IMR-90 (cell line): Measurements from ENCODE around the gene MAGI3. TPM values are rescaled to one million over a fixed set of nuclear protein-coding genes. Genes with fewer than 3 reads are reported as not detected.

Source experiments
- ATAC-seq: fragments of 200-7000 bp; cut with Tn5 transposase; 2 replicates; pipeline ENCODE4 v1.9.1; 2020; ENCODE audit warnings: low read depth, mild to moderate bottlenecking, moderate library complexity
- BruUV-seq: library from RNA; stranded (reverse); fragments of 400-500 nt; replicated peaks from 2 replicates; lab custom pipeline; 2021; lab: Mats Ljungman, UMichigan
- CTCF ChIA-PET: fragments of 300-600 bp; formaldehyde crosslinking; extraction: SDS; loops from one replicate; lab custom pipeline; 2021; ENCODE audit warnings: antibody characterized with exemption; lab: Yijun Ruan, JAX
- POLR2A ChIA-PET: fragments of 300-600 bp; sonication (Branson Sonifier 250); formaldehyde crosslinking; loops from one replicate; lab custom pipeline; 2022; ENCODE audit warnings: antibody characterized with exemption; ENCODE audit not compliant: unreplicated experiment; lab: Charles Lee
- DNase-seq: peaks from one replicate; pipeline ENCODE4 v3.0.0; 2013
- H2AFZ ChIP-seq: replicated peaks from 2 replicates; pipeline ENCODE3; 2013; ENCODE audit warnings: low read length, mild to moderate bottlenecking; ENCODE audit not compliant: poor library complexity
- H2AK5ac ChIP-seq: 2 replicates; pipeline ENCODE4 v1.6.1; 2013; ENCODE audit warnings: low read depth, low read length, inconsistent platforms
- H2AK9ac ChIP-seq: replicated peaks from 2 replicates; pipeline ENCODE3; 2013; ENCODE audit warnings: mild to moderate bottlenecking, low read depth, low read length, moderate library complexity; ENCODE audit not compliant: poor library complexity
- H2BK120ac ChIP-seq: 2 replicates; pipeline ENCODE4 v1.6.1; 2013; ENCODE audit warnings: low read depth, low read length, inconsistent platforms
- H2BK15ac ChIP-seq: 3 replicates; pipeline ENCODE4 v1.6.1; 2013; ENCODE audit warnings: low read depth, low read length, inconsistent platforms
- H2BK20ac ChIP-seq: 2 replicates; pipeline ENCODE4 v1.6.1; 2013; ENCODE audit warnings: low read depth, mild to moderate bottlenecking, inconsistent platforms, low read length, moderate library complexity
- H2BK5ac ChIP-seq: 2 replicates; pipeline ENCODE4 v1.6.1; 2013; ENCODE audit warnings: mild to moderate bottlenecking, low read depth, low read length, inconsistent platforms; ENCODE audit not compliant: poor library complexity, severe bottlenecking
- H3K14ac ChIP-seq: replicated peaks from 2 replicates; pipeline ENCODE4 v1.6.1; 2013; ENCODE audit warnings: low read depth, low read length, inconsistent platforms
- H3K18ac ChIP-seq: 2 replicates; pipeline ENCODE4 v1.6.1; 2013; ENCODE audit warnings: low read depth, low read length, control low read depth
- H3K23ac ChIP-seq: 2 replicates; pipeline ENCODE4 v1.6.1; 2013; ENCODE audit warnings: low read depth, low read length, inconsistent platforms
- H3K27ac ChIP-seq: 2 replicates; pipeline ENCODE4 v1.5.1; 2013; ENCODE audit warnings: mild to moderate bottlenecking, control low read depth, low read length; ENCODE audit not compliant: insufficient read depth
- H3K27me3 ChIP-seq: 2 replicates; pipeline ENCODE4 v1.6.1; 2013; ENCODE audit warnings: low read length; ENCODE audit not compliant: control insufficient read depth, insufficient read depth
- H3K36me3 ChIP-seq: 2 replicates; pipeline ENCODE4 v1.6.1; 2013; ENCODE audit warnings: low read length, mixed read lengths; ENCODE audit not compliant: control insufficient read depth, insufficient read depth
- H3K4ac ChIP-seq: 2 replicates; pipeline ENCODE4 v1.6.1; 2013; ENCODE audit warnings: low read depth, low read length, inconsistent platforms
- H3K4me1 ChIP-seq: 2 replicates; pipeline ENCODE4 v1.6.1; 2013; ENCODE audit warnings: low read length, mixed read lengths; ENCODE audit not compliant: control insufficient read depth, insufficient read depth
- H3K4me2 ChIP-seq: 2 replicates; pipeline ENCODE4 v1.6.1; 2013; ENCODE audit warnings: low read depth, mild to moderate bottlenecking, control low read depth, low read length, moderate library complexity
- H3K4me3 ChIP-seq: 2 replicates; pipeline ENCODE4 v1.5.1; 2013; ENCODE audit warnings: low read depth, mild to moderate bottlenecking, control low read depth, low read length, moderate library complexity; ENCODE audit not compliant: insufficient read depth
- H3K56ac ChIP-seq: 2 replicates; pipeline ENCODE4 v1.6.1; 2013; ENCODE audit warnings: low read length, inconsistent platforms; ENCODE audit not compliant: insufficient read depth; ENCODE audit errors: extremely low read depth
- H3K79me1 ChIP-seq, 2 experiments: 2 replicates each; pipeline ENCODE4 v1.6.1; 2013; ENCODE audit warnings: low read length in 2 of 2, inconsistent platforms in 1 of 2, low read depth in 1 of 2
- H3K9ac ChIP-seq: 2 replicates; pipeline ENCODE4 v1.6.1; 2013; ENCODE audit warnings: low read depth, low read length, control low read depth
- H3K9me1 ChIP-seq: 2 replicates; pipeline ENCODE4 v1.6.1; 2013; ENCODE audit warnings: low read length, inconsistent platforms; ENCODE audit not compliant: insufficient read depth
- H3K9me3 ChIP-seq: 2 replicates; pipeline ENCODE4 v1.6.1; 2013; ENCODE audit warnings: low read length; ENCODE audit not compliant: control insufficient read depth, insufficient read depth
- H4K20me1 ChIP-seq: 2 replicates; pipeline ENCODE4 v1.6.1; 2013; ENCODE audit warnings: low read length, inconsistent platforms; ENCODE audit not compliant: insufficient read depth
- H4K5ac ChIP-seq: 2 replicates; pipeline ENCODE4 v1.6.1; 2013; ENCODE audit warnings: mild to moderate bottlenecking, low read depth, low read length, control low read depth
- H4K8ac ChIP-seq, 2 experiments: 2 replicates each; pipeline ENCODE4 v1.6.1; 2013; ENCODE audit warnings: low read depth in 2 of 2, low read length in 2 of 2, control low read depth in 1 of 2, inconsistent platforms in 1 of 2
- H4K91ac ChIP-seq: 2 replicates; pipeline ENCODE4 v1.6.1; 2013; ENCODE audit warnings: low read depth, low read length, inconsistent platforms; ENCODE audit not compliant: insufficient read depth
- BHLHE40 ChIP-seq: fragments of 150-350 bp; IDR thresholded peaks from 2 replicates; pipeline ENCODE4 v1.6.1; 2016; ENCODE audit warnings: mild to moderate bottlenecking, low read depth, low read length
- CEBPB ChIP-seq: IDR thresholded peaks from 2 replicates; pipeline ENCODE4 v1.6.1; 2012; ENCODE audit warnings: low read depth, low read length, improper control_type of control experiment
- CHD1 ChIP-seq: IDR thresholded peaks from 2 replicates; pipeline ENCODE4 v1.6.1; 2012; ENCODE audit warnings: low read depth, low read length, improper control_type of control experiment
- FOS ChIP-seq: fragments of 150-350 bp; IDR thresholded peaks from 2 replicates; pipeline ENCODE4 v1.6.1; 2016; ENCODE audit warnings: low read depth, low read length
- MAFK ChIP-seq: IDR thresholded peaks from 2 replicates; pipeline ENCODE4 v1.6.1; 2012; ENCODE audit warnings: low read depth, low read length, improper control_type of control experiment
- MAZ ChIP-seq: IDR thresholded peaks from 2 replicates; pipeline ENCODE4 v1.6.1; 2012; ENCODE audit warnings: low read depth, mild to moderate bottlenecking, low read length, improper control_type of control experiment, moderate library complexity, borderline replicate concordance
- NFE2L2 ChIP-seq: fragments of 150-350 bp; IDR thresholded peaks from 2 replicates; pipeline ENCODE4 v1.6.1; 2016; ENCODE audit warnings: low read depth, mild to moderate bottlenecking, low read length
- POLR2A ChIP-seq: IDR thresholded peaks from 2 replicates; pipeline ENCODE4 v1.6.1; 2012; ENCODE audit warnings: mild to moderate bottlenecking, low read depth, low read length
- RCOR1 ChIP-seq: IDR thresholded peaks from 2 replicates; pipeline ENCODE4 v1.6.1; 2012; ENCODE audit warnings: mild to moderate bottlenecking, low read length, improper control_type of control experiment; ENCODE audit not compliant: insufficient replicate concordance
- RFX5 ChIP-seq: IDR thresholded peaks from 2 replicates; pipeline ENCODE4 v1.8.0; 2012; ENCODE audit warnings: low read depth, mild to moderate bottlenecking, low read length, moderate library complexity
- SMC3 ChIP-seq: fragments of 150-350 bp; IDR thresholded peaks from 2 replicates; pipeline ENCODE4 v1.6.1; 2016; ENCODE audit warnings: low read depth, mild to moderate bottlenecking, antibody characterized with exemption, low read length, moderate library complexity
- WGBS, 2 experiments: methylation state at CpG; one replicate each; pipeline versions ENCODE4 v1.1.5 to v1.1.7; 2013; ENCODE audit warnings: missing lambda C conversion rate in 2 of 2; ENCODE audit not compliant: insufficient read length in 1 of 2; ENCODE audit errors: extremely low coverage in 2 of 2; 5-methylcytosine and 5-hydroxymethylcytosine counted together
- dilution Hi-C: fragments of 300-500 bp; cut with HindIII; formaldehyde crosslinking; loops from one replicate; pipeline ENCODE4 v1.14.3; 2018; ENCODE audit warnings: low sequenced_read_pairs; ENCODE audit not compliant: unreplicated experiment
- in situ Hi-C: fragments of 300-500 bp; cut with MboI; formaldehyde crosslinking; loops from 3 replicates; pipeline ENCODE4 v1.14.3; 2019; ENCODE audit warnings: low sequenced_read_pairs, inconsistent platforms, mixed read lengths
- intact Hi-C: fragments of 100-400 bp; cut with micrococcal nuclease; formaldehyde crosslinking; loops from 2 replicates; pipeline ENCODE4 v1.10.0; 2022
- polyA plus RNA-seq, 3 experiments: library from polyadenylated mRNA; depleted of rRNA; stranded (reverse); fragments of >200 nt; gene quantifications; 2 replicates each; pipeline ENCODE4 v1.2.3, GENCODE V29; 2012; ENCODE audit warnings: low replicate concordance in 1 of 3
- total RNA-seq: library from RNA; depleted of rRNA; stranded (reverse); fragments of >200 nt; gene quantifications from 2 replicates; pipeline ENCODE4 v1.2.3, GENCODE V29; 2012
- TF ChIP-seq, protein P1 (sequence below): fragments of 150-350 bp; IDR thresholded peaks from 2 replicates; pipeline ENCODE4 v1.6.1; 2016; ENCODE audit warnings: low read depth, mild to moderate bottlenecking, low read length, moderate library complexity, borderline replicate concordance

Gene MAGI3
- total and polyA plus RNA-seq, 2 of the 4 experiments (the other 2 are of a cell fraction), result 2.5 to 8.8 TPM

DNA sequence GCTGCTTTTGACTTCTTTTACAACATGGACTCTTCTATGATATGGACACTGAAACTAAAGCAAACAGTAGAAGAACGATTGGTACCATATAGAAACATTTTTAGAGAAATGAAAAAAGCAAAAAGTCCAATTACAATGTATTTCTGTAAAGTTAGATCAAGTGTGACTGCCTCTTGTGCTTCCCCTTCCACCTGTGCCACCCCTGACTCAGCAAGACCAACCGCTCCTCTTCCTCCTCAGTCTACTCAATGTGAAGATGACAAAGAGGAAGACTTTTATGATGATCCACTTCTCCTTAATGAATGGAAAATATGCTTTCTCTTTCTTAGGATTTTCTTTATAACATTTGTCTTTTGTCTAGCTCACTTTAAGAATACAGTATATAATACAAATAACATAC is 302.0 kb downstream of the MAGI3 start:
- H4K5ac ChIP-seq, result no peak overlapping the region
- H2BK15ac ChIP-seq, result no peak overlapping the region
- ChIA-PET CTCF (no interaction called here), POLR2A (no interaction called here)
- no peak overlapping the region for H4K91ac ChIP-seq
- peaks cover 3% of the 10 kb centered on the region; the same call in 1 of the 2 replicates for H3K9me3 ChIP-seq
- H3K18ac ChIP-seq, result no peak overlapping the region
- H3K14ac ChIP-seq, result no peak overlapping the region
- H3K4ac ChIP-seq, result no peak overlapping the region
- no peak overlapping the region for H2AK9ac ChIP-seq
- no peak overlapping the region for H4K8ac ChIP-seq
- H3K4me1 ChIP-seq, result no peaks in the 10 kb centered on the region
- intact Hi-C loops (no loop called here), in situ Hi-C loops (loop anchor here (25.0 kb wide), 1 partner anchor 980 kb away; the partner anchor contains the start of genes PPM1J and RHOC), dilution Hi-C loops (no loop called here)
- peaks cover 9% of the 10 kb centered on the region for H3K36me3 ChIP-seq
- no TSS peak for BruUV-seq
- no peak overlapping the region for H2AFZ ChIP-seq
- no peak for ATAC-seq
- WGBS, 2 experiments, result no CpG with 5 or more reads among the region's 2 CpGs
- no peak overlapping the region for H2BK20ac ChIP-seq
- TF ChIP-seq CEBPB (no peak), MAZ (no peak), CHD1 (no peak), SMC3 (no peak), NFE2L2 (no peak), POLR2A (no peak), RFX5 (no peak), MAFK (no peak), FOS (no peak), RCOR1 (no peak), BHLHE40 (no peak)
- TF ChIP-seq, protein P1, sequence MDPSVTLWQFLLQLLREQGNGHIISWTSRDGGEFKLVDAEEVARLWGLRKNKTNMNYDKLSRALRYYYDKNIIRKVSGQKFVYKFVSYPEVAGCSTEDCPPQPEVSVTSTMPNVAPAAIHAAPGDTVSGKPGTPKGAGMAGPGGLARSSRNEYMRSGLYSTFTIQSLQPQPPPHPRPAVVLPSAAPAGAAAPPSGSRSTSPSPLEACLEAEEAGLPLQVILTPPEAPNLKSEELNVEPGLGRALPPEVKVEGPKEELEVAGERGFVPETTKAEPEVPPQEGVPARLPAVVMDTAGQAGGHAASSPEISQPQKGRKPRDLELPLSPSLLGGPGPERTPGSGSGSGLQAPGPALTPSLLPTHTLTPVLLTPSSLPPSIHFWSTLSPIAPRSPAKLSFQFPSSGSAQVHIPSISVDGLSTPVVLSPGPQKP, result no peak
- H3K79me1 ChIP-seq, result no peaks in the 10 kb centered on the region; a peak in 1 of 4 replicates
- no peaks in the 10 kb centered on the region for H4K20me1 ChIP-seq
- no peak overlapping the region for H2BK120ac ChIP-seq
- no peak overlapping the region for H3K4me2 ChIP-seq
- H2BK5ac ChIP-seq, result no peak overlapping the region
- no peak overlapping the region for H3K56ac ChIP-seq
- H3K23ac ChIP-seq, result no peak overlapping the region
- H3K9me1 ChIP-seq, result peaks cover 3% of the 10 kb centered on the region; the same call in 1 of the 2 replicates
- no peak overlapping the region for H2AK5ac ChIP-seq
- H3K27ac ChIP-seq, result no peak overlapping the region
- no peak for DNase-seq
- no peak overlapping the region for H3K9ac ChIP-seq
- no peaks in the 10 kb centered on the region for H3K27me3 ChIP-seq
- H3K4me3 ChIP-seq, result no peak overlapping the region
